ENCODE measurements around the gene ADGRG6.

GRCh38 chr6:142265476-142265875 is 36.3 kb upstream of the ADGRG6 start:
- TF ChIP-seq POLR2AphosphoS5 (IDR thresholded peaks at IDR 0.05; ENCODE audit: borderline replicate concordance, low read depth, low read length), result no peak
- no peak for TF ChIP-seq EZH2 (IDR thresholded peaks at IDR 0.05)

Measured in SK-N-MC (cell line).